ENCODE measurements around the gene TRAPPC14. TPM values are rescaled to one million over a fixed set of nuclear protein-coding genes. Genes with fewer than 3 reads are reported as not detected.
A peak's percentile ranks its signal among the peaks of the same experiment; 100 is the strongest.

Gene TRAPPC14
- polyA plus RNA-seq, 1 of the 3 experiments (the other 2 are of a cell fraction), result 13.9 TPM

GRCh38 chr7:100156331-100157068 lies 2.0 kb downstream of the TRAPPC14 start:
- Histone ChIP-seq H3K4me2 (peak overlapping the region; percentile 100), H3K9me3 (no peaks in the 10 kb centered on the region), H3K9ac (peak overlapping the region; percentile 85; the same call in 1 of the 2 replicates), H4K20me1 (ENCODE audit: insufficient read depth) (peaks cover 20% of the 10 kb centered on the region), H3K4me1 (ENCODE audit: control insufficient read depth in 1 of 2, insufficient read depth in 2 of 2, low read depth in 1 of 2, low read length in 1 of 2) (peaks cover 11 to 19% of the 10 kb centered on the region in 2 experiments; a peak in 2 of 4 replicates), H2AFZ (ENCODE audit: low read depth) (no peak overlapping the region), H3K27ac (ENCODE audit: low read depth in 2 of 2, low read length in 1 of 2) (peak overlapping the region in 1 of 2 experiments; percentile 8; a peak in 1 of 4 replicates), H3K9me2 (no peaks in the 10 kb centered on the region), H3F3A (replicated peaks; ENCODE audit: insufficient read depth) (peaks cover 15% of the 10 kb centered on the region), H3K27me3 (ENCODE audit: insufficient read depth) (no peaks in the 10 kb centered on the region), H3K79me2 (ENCODE audit: insufficient read depth) (peaks cover 54% of the 10 kb centered on the region), H3K4me3 (ENCODE audit: low read depth in 2 of 2, low read length in 1 of 2) (peak overlapping the region; percentile 87 to 93; a peak in 2 of 4 replicates), H3K36me3 (replicated peaks in 1 of 2; ENCODE audit: control insufficient read depth in 1 of 2, insufficient read depth in 2 of 2, low read length in 1 of 2) (peaks cover 34 to 39% of the 10 kb centered on the region in 2 experiments)
- peak; percentile 40 for DNase-seq
- 96% methylated on average over 16 of the region's 16 CpGs for WGBS (ENCODE audit: low lambda C conversion rate)
- POLR2A ChIA-PET, result interaction anchor here (0.6 to 4.3 kb wide), 6 partner anchors 8 to 39 kb away, joined by 3 to 25 read pairs (median 4); partner anchors contain the start of genes GAL3ST4, GPC2, LAMTOR4 and STAG3
- no peak for TF ChIP-seq MAX (IDR thresholded peaks at IDR 0.05; ENCODE audit: low read depth)
- no peak for TF ChIP-seq NRF1 (IDR thresholded peaks at IDR 0.05; ENCODE audit: low read depth, low read length)
- no peak for TF ChIP-seq TEAD4 (IDR thresholded peaks at IDR 0.05; ENCODE audit: borderline replicate concordance, insufficient read depth)
- TF ChIP-seq RCOR1 (IDR thresholded peaks at IDR 0.05; ENCODE audit: low read length), result no peak
- no peak for TF ChIP-seq GATA2 (CRISPR knock-in tag; IDR thresholded peaks at IDR 0.05)
- no peak for TF ChIP-seq EP300 (IDR thresholded peaks at IDR 0.05; ENCODE audit: borderline replicate concordance in 1 of 2, low read depth in 1 of 2, low read length in 1 of 2)
- no peak for TF ChIP-seq NFIC (IDR thresholded peaks at IDR 0.05; ENCODE audit: borderline replicate concordance)
- TF ChIP-seq RFX5 (IDR thresholded peaks at IDR 0.05; ENCODE audit: low read length), result no peak
- no peak for TF ChIP-seq SMC3 (IDR thresholded peaks at IDR 0.05; ENCODE audit: low read depth, low read length)
- TF ChIP-seq RAD21 (IDR thresholded peaks at IDR 0.05; ENCODE audit: low read length), result no peak
- TF ChIP-seq PBX3 (IDR thresholded peaks at IDR 0.05), result no peak
- no peak for TF ChIP-seq TAF1 (IDR thresholded peaks at IDR 0.05; ENCODE audit: borderline replicate concordance, low read depth, low read length)
- TF ChIP-seq ZBTB33 (IDR thresholded peaks at IDR 0.05; ENCODE audit: borderline replicate concordance, low read depth), result no peak
- no peak for TF ChIP-seq FOSL2 (IDR thresholded peaks at IDR 0.05; ENCODE audit: borderline replicate concordance, low read depth)
- no peak for TF ChIP-seq USF1 (IDR thresholded peaks at IDR 0.05; ENCODE audit: borderline replicate concordance, low read depth)
- CTCF ChIA-PET, result interaction anchor here (0.6 to 3.9 kb wide), 5 partner anchors 25 to 540 kb away, joined by 3 to 33 read pairs (median 3); no protein-coding TSS in a partner anchor
